ENCODE measurements around the gene MBNL2.

The MBNL2 gene

DNA sequence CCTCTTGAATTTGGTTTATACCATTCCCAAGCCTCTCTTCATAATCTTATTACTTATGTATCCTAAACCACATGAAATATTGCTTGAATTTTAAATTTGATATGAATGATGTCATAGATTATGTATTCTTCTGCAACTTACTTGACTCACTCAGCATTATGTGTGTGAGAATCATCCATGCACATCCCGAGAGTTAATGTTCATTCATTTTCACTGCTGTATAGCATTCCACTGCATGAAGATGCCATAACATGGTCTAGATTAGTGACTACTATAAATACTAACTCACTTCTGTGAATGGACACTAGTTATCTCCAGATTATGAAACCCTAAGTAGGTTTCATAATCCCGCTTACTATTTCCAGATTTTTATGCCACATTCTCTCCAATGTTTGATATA lies 186.8 kb downstream of the MBNL2 start:
- FAIRE-seq, result no peak
- no peak for DNase-seq (ENCODE audit: low spot score)

GRCh38 chr13:97411984-97412383 lies 189.9 kb downstream of the MBNL2 start:
- no peak for DNase-seq (ENCODE audit: low spot score)
- no peak for FAIRE-seq

GRCh38 chr13:97413694-97414093 lies 191.6 kb downstream of the MBNL2 start:
- no peak for DNase-seq (ENCODE audit: low spot score)

GRCh38 chr13:97414392-97414791 lies 192.3 kb downstream of the MBNL2 start:
- FAIRE-seq, result no peak
- DNase-seq (ENCODE audit: low spot score), result no peak

More at GRCh38 chr13:97413694-97414093, 191.6 kb downstream of the MBNL2 start:
- no peak for FAIRE-seq

- DNase-seq (ENCODE audit: low spot score) (no peak), FAIRE-seq (no peak)
Observed at GRCh38 chr13:97417698-97418097, 195.6 kb downstream of the MBNL2 start.

GRCh38 chr13:97422118-97423054 lies 200.3 kb downstream of the MBNL2 start:
- FAIRE-seq, result no peak
- DNase-seq (ENCODE audit: low spot score), result no peak

DNA sequence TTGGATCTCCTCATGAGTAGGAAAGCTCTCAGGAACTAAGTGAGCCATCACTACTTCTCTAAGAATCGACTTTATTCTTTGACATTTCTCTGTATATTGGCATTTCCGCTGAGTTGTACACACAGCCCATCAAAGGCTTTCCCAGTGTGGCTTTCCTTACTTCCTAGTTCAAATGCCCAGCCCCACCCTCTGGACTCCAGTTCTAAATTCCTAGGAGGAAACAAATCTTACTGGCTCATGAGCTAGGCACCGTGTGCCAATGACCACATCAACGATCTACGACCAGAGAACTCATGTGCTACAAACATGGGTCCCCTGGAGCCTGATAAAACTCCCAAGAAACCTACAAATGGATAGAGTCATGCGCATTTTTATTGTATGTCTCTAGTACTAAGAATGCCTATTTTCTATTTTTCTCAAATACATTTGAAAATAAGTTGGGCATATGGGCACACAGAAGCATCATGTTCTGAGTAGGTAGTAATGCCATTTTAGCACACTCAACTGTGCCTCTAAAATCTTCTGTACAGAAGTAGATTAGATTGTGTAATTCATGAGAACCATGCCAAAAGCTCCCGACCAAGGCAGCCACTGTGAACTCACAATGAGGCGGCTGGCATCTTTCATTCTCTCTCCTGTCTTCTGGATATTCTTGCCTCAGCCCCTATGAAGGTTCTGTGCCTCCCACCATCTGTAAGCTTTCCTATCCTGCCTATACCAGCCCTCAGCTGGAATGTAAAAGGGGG lies 201.3 kb downstream of the MBNL2 start:
- FAIRE-seq, result no peak
- no peak for DNase-seq (ENCODE audit: low spot score)

DNA sequence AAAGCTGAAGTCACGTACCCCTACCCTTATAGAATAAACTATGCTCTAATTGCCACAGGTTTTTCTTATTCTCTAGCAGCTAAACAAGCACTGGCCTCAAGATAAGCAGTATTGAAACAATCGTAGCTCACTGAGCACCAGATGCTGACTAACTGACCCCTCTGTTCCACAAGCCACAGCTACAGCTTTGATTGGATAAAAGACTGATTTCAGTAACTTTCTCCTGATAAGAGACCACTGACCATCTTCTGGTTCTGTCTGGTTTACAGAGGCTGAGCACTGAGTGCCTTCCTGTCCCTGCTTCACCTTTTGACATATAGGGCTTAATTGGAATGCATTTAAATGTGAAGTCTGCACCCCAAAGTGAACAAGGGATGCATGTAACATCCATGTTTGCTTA lies 203.5 kb downstream of the MBNL2 start:
- DNase-seq (ENCODE audit: low spot score) (no peak), FAIRE-seq (no peak)

DNA sequence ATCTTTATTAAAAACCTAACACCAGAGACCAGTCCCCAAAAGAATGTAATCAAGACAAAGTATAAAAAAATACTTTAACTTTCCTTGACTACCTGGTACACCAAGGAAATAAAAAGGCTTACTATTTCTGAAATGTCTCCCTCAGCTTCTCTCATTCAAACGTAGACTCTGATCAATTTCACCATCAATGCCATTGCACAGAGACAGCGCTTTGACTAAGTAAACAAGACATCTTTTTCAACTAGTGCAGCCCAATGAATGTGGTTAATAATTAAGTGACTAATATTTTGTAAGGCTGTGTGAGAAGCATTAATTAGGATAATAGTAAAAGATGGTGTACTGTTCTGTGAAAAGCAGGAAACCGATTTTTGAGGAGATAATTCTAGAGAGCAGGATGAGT lies 204.6 kb downstream of the MBNL2 start:
- DNase-seq (ENCODE audit: low spot score), result no peak

DNA sequence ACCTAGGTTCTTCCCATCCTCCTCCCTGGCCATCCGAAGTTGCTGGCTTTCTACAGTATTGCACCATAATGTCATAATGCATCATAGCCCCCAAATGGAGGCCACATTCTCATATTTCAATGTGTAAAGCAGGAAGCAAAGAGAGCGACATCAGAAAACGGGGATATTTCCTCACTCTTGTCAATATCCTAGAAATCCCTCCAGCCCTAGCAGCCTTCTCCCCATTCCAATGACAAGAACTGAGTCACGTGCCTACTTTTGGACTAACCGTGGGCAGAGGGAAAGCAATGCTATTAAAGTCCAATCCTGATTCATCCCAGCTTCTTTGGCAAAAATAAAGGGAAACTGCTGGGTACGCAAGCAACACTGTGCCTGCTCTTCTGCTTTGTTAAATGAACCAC lies 207.5 kb downstream of the MBNL2 start:
- FAIRE-seq, result no peak

More for the DNA sequence above, 204.6 kb downstream of the MBNL2 start:
- FAIRE-seq, result no peak

GRCh38 chr13:97430296-97430695 lies 208.2 kb downstream of the MBNL2 start:
- no peak for FAIRE-seq
- DNase-seq (ENCODE audit: low spot score), result no peak

More for the DNA sequence above, 207.5 kb downstream of the MBNL2 start:
- DNase-seq (ENCODE audit: low spot score), result no peak

GRCh38 chr13:97431171-97431764 lies 209.1 kb downstream of the MBNL2 start:
- DNase-seq (ENCODE audit: low spot score) (no peak), FAIRE-seq (no peak)

- DNase-seq (ENCODE audit: low spot score) (no peak), FAIRE-seq (no peak)
Observed at GRCh38 chr13:97432232-97432916, 210.2 kb downstream of the MBNL2 start.

- DNase-seq (ENCODE audit: low spot score), result peak; percentile 99
- peak; percentile 92 for FAIRE-seq
Observed at GRCh38 chr13:97432917-97433726, 211.0 kb downstream of the MBNL2 start.

GRCh38 chr13:97433727-97434396 lies 211.7 kb downstream of the MBNL2 start, which contains the start of gene RAP2A:
Gene RAP2A, plus strand, starts transcription at chr13:97434169. Its CDS starts 302 bp downstream, at chr13:97434471.
- no peak for FAIRE-seq
- DNase-seq (ENCODE audit: low spot score), result peak; percentile 76

- DNase-seq (ENCODE audit: low spot score) (no peak), FAIRE-seq (no peak)
Observed at GRCh38 chr13:97434397-97435201, 212.5 kb downstream of the MBNL2 start.

DNA sequence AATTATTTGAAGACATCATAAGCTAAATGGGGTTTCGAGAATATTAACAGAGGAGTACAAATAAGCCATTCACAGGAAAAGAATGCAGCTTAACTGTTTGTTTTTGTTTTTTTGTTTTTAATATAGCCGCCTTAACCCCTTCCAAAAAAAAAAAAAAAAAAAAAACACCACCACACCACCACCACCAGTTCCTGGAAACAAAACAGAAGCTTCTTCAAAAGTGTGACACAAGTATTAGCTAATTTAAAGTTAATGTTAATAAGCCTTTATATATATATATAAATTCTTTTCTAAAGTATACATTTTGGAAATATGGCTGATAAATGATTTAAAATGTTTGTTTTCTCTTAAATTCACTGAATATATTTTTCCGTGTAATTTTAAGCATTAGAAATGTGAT lies 213.2 kb downstream of the MBNL2 start:
- no peak for FAIRE-seq
- DNase-seq (ENCODE audit: low spot score), result no peak

DNA sequence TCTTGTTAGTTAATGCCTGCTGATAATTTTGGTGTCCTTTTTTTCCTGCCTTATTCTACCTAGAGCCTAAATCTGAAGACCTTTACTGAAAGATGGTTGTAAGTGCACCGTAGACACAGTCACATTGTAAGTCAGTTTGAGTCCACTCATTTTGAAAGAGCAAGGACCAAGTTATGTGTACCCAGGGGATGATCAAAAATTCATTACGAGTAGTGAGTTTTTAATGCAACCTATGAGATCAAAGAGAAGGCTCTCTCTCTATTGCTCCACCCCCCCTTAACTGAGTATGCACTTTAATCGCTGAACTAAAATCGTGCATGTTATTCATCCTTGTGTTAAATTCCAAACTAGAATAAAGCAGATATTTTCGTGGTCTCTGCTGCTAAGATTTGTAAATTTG lies 213.7 kb downstream of the MBNL2 start:
- FAIRE-seq (no peak), DNase-seq (ENCODE audit: low spot score) (no peak)

DNA sequence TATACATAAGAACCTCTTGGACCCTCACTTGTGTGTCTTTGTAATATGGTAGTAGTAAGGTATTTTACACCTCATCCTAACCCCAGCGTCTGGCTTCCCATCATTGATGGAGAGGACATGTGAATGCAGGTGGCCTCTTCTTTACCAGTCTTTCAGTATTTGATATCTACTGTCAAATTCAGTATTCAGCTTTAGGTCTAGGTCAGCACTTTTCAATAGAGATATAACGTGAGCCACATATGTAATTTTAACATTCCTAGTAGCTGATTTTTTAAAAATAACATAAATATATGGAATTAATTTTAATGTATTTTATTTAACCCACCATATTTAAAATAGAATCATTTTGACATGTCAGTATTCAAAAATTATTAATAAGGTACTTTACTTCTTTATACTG lies 214.7 kb downstream of the MBNL2 start:
- FAIRE-seq (no peak), DNase-seq (ENCODE audit: low spot score) (no peak)
